Esophagus muscularis mucosa (tissue), 3 donors: ENCODE results near the gene TBC1D17.

Source experiments
- POLR2AphosphoS5 ChIP-seq, 2 donors: sonication (generic); formaldehyde crosslinking; IDR thresholded peaks; one replicate each; pipeline ENCODE4 v1.6.1; 2017; ENCODE audit warnings: antibody characterized with exemption in 2 of 2
- TF ChIP-seq, protein P1 (sequence below), 3 experiments: fragments of 200-600 bp in 2 of 3; fragments of 450-650 bp in 1 of 3; sonication (generic) in 2 of 3; IDR thresholded peaks; one replicate each; pipeline ENCODE4 v1.5.1; 2017 to 2019; ENCODE audit warnings: antibody characterized with exemption in 3 of 3, mild to moderate bottlenecking in 2 of 3, moderate library complexity in 1 of 3

DNA sequence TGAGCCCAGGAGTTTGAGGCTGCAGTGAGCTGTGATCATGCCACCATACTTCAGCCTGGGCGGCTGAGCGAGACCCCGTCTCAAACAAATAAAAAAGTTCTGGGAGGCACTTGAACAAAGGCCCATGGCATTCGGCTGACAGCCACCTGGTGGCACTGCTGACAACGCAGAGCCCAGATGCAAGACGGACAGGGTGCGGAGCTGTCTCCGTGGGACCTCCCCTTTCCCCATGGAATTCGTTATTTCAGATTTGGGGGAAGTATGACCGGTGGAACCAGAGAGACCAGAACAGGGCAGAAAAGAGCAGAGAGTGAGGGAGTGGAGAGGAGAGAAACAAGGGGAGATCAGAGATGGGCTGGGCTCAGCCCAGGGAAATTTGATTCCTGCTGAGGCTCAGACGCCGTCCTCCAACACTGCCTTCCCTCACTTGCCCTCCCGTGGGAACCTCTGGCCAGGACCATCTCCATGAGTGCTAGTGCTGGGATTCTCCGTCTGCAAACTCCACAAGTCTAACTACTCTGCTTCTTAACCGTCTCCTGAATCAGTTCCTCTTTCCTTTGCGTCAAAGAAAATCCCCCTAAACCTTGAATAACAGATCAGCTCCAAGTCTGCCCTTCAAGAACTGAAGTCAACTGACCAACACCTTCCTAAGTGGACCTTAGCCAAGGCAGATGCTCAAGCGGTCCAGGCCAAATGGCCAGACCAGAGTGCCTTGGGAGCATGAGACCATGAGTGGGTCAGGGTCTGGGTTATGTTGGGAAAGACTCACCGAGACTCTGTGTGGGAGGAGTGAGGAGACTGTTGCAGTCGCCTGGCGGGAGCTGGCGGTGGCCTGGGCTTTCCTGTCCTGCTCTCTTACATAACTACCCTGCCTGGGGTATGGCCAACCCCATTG, 39.6 kb downstream of the TBC1D17 start:
- TF ChIP-seq POLR2AphosphoS5 (IDR thresholded peaks at IDR 0.05), result no peak
- TF ChIP-seq, protein P1, sequence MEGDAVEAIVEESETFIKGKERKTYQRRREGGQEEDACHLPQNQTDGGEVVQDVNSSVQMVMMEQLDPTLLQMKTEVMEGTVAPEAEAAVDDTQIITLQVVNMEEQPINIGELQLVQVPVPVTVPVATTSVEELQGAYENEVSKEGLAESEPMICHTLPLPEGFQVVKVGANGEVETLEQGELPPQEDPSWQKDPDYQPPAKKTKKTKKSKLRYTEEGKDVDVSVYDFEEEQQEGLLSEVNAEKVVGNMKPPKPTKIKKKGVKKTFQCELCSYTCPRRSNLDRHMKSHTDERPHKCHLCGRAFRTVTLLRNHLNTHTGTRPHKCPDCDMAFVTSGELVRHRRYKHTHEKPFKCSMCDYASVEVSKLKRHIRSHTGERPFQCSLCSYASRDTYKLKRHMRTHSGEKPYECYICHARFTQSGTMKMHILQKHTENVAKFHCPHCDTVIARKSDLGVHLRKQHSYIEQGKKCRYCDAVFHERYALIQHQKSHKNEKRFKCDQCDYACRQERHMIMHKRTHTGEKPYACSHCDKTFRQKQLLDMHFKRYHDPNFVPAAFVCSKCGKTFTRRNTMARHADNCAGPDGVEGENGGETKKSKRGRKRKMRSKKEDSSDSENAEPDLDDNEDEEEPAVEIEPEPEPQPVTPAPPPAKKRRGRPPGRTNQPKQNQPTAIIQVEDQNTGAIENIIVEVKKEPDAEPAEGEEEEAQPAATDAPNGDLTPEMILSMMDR (IDR thresholded peaks at IDR 0.05), result no peak
